HG03103 (cell line): ENCODE data around the gene TPSAB1.
"Not testable (repeated sequence)": the region's sequence is repeated elsewhere in the genome, so short reads cannot be mapped to it uniquely, and the experiment has no call there.

Source experiments
- ATAC-seq: cut with Tn5 transposase; IDR thresholded peaks from one replicate; pipeline ENCODE4 v1.9.1; 2021; ENCODE audit warnings: low read depth; ENCODE audit not compliant: unreplicated experiment

Gene TPSAB1

GRCh38 chr16:1240436-1240835 lies at the start of gene TPSAB1:
Gene TPSAB1 (plus strand): TSS chr16:1240705. CDS start chr16:1240939, 234 bp downstream.
- ATAC-seq = not testable (repeated sequence)

DNA sequence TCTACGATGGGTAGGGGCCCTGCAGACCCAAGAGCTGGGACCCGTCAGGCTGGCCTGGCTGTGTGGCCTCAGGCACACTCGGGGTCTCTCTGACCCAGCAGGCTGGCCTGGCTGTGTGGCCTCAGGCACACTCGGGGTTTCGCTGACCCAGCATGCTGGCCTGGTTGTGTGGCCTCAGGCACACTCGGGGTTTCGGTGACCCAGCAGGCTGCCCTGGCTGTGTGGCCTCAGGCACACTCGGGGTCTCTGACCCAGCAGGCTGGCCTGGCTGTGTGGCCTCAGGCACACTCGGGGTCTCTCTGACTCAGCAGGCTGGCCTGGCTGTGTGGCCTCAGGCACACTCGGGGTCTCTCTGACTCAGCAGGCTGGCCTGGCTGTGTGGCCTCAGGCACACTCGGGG lies 49.7 kb upstream of the TPSAB1 start:
- ATAC-seq = not testable (repeated sequence)

GRCh38 chr16:1192384-1193073 lies 48.0 kb upstream of the TPSAB1 start:
- ATAC-seq = no peak

DNA sequence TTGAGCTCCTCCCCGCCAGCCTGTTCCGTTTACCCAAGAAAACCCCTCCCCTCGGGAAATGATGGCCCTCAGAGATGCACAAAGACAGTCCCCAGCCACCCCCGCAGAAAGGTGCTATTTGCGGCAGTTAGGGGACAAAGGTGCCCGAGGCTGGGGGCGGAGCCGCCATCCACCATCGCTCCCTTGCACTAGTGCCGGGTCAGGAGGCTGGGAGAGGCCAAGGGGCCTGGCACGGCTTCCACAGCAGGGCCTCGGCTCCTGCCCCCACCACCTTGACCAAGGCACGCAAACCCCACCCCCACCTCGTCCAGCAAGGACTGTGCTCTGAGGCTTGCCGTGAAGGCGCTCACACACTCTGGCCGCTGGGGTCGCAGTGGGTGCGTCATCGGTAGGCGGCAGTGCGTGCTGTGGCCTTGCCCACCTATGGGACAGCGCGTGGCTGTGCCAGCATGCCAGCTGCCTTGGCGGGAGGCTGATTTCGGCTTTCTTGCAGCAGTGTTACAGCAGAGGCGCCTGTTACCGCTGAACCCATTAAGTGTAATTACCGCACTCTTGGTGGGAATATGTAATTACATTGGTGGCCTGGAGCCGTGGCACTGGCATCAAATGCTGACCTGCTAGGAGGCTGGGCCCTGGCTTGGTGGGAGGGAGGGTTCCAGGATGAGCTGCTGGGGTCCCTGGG lies 47.2 kb upstream of the TPSAB1 start:
- ATAC-seq = no peak

DNA sequence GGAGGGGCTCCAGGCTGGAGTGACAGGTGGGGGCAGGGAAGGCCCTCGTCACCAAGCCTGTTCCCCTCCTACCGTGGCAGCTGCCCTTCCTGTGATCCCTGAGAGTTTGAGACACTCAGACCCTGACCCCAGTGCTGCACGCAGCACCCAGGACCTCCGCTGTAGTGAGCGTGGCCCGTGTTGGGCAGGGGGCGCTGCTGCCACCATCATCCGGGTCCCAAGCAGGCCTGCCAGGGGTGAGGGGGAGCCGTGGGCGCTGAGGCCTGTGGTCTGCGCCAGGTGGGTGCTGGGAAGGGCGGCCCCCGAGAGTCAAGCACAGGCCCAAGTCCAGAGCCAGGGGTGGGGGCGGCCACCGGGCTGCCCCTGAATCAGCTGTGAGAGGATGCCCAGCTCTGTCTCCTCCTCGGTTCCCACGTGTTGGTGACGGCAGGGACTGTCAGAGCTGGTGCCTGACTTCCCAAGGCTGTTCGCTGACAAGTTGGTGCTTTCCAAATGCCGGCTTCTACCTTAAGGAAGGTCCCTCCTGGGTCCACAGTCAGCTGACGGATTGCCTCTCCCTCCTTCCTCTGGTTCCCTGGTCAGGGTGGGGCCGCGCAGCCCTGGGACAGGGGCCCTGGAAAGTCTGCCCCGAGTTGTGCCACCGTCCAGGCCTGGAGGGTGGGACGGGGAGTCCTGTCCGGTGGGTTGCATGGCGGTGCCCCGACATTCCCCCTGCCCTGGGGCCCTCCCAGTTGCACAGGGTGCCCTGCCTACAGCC lies 46.5 kb upstream of the TPSAB1 start:
- ATAC-seq = no peak

- ATAC-seq = no peak
Observed at GRCh38 chr16:1194665-1195392, 45.7 kb upstream of the TPSAB1 start.

- no peak for ATAC-seq
Observed at GRCh38 chr16:1195393-1195666, 45.2 kb upstream of the TPSAB1 start.

DNA sequence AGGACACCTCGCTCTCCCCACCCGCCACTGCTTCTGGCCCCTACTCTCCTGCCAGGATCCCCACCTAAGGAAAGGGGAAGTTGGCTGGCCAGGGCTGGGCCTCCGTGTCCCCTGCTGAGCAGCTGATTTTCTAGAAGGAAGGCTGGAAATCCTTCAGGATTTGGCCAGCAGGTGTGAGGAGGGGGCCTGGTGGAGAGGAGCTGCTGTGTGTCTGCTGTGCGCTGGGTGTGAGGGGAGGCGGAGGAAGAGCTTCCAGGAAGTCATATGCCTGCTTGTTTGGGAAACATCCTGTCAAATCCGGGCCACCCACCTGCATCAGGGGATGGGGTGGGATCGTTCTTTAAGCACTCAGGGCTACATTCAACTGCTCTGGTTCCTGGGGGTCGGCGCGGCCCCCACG lies 44.0 kb upstream of the TPSAB1 start:
- no peak for ATAC-seq

DNA sequence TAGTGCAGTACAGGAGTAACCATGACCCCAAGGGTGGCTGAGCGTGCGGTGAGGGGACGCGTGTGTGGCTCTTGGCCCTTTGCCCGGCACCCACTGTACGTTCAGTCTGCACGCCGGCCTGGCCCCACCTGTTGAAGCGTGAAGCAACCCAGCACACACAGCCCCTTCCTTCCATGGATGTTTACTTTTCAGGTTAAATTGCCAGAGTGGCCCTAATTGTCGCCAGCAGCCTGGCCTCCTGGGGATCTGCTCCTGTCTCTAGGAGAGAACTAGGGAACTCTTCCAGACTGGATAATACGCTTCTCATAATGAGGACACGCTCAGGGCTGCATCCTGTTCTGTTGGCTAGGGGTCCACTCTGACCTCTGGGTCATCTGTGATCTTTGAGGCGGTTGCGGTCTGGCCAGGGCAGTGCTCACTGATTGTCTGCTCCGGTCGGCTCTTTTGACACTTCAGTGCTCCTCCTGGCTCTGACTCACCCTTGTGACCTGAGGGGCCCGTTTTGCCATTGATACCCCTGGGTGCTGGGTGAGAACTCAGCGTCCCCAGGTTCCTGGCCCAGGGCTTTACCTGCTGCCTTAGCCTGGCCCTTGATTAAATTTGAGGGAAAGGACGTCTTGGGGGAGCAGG lies 43.2 kb upstream of the TPSAB1 start:
- ATAC-seq = no peak

- ATAC-seq = no peak
Observed at GRCh38 chr16:1198194-1198593, 42.3 kb upstream of the TPSAB1 start.

DNA sequence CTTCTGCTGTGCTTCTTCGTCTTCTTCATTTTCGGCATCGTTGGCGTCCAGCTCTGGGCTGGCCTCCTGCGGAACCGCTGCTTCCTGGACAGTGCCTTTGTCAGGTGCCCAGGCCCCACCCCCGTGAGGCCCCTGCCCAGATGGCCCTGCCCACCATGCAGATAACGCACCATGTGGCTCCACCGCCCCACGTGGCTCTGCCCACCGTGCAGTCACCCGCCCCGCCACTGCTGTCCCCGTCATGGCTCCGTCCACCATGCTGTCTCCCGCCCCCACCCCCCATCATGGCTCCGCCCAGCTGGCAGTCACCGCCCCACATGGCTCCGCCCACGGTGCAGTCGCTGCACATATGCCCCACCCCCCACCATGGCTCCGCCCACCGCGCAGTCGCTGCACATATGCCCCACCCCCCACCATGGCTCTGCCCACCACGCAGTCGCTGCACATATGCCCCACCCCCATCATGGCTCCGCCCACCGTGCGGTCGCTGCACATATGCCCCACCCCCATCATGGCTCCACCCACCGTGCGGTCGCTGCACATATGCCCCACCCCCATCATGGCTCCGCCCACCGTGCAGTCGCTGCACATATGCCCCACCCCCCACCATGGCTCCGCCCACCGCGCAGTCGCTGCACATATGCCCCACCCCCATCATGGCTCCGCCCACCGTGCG lies 41.7 kb upstream of the TPSAB1 start:
- not testable (repeated sequence) for ATAC-seq

GRCh38 chr16:1199347-1200013 lies 41.0 kb upstream of the TPSAB1 start:
- no peak for ATAC-seq

GRCh38 chr16:1200014-1200627 lies 40.4 kb upstream of the TPSAB1 start:
- no peak for ATAC-seq

DNA sequence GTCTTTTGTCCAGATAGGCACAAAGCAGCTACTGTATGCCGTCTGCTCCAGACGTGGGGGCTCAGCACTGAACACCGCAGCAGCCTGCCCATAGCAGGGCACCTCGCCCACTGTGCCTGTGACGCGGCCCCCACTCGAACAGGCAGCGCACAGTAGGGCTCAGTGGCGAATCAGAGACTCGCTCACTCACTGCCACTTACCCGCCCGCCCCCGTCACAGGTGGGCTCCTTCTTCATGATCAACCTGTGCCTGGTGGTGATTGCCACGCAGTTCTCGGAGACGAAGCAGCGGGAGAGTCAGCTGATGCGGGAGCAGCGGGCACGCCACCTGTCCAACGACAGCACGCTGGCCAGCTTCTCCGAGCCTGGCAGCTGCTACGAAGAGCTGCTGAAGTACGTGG lies 39.1 kb upstream of the TPSAB1 start:
- ATAC-seq = no peak

- no peak for ATAC-seq
Observed at GRCh38 chr16:1202274-1202673, 38.2 kb upstream of the TPSAB1 start.

- ATAC-seq = no peak
Observed at GRCh38 chr16:1204933-1205332, 35.6 kb upstream of the TPSAB1 start.

- no peak for ATAC-seq
Observed at GRCh38 chr16:1206326-1206725, 34.2 kb upstream of the TPSAB1 start.

DNA sequence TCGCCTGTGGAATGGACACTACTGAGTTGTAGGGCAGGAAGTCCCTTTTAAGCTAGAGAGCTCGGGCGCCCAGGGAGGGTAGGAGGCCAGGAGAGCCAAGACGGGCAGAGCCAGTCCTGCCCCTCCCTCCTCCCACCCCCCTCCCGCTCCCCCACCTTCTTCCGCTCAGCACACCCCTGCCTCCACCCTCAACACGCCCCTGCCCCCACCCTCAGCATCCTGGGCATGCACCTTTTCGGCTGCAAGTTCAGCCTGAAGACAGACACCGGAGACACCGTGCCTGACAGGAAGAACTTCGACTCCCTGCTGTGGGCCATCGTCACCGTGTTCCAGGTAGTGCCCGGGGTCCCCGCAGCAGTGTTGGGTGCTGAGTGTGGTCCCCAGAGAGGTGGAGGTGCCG lies 33.7 kb upstream of the TPSAB1 start:
- ATAC-seq = no peak

DNA sequence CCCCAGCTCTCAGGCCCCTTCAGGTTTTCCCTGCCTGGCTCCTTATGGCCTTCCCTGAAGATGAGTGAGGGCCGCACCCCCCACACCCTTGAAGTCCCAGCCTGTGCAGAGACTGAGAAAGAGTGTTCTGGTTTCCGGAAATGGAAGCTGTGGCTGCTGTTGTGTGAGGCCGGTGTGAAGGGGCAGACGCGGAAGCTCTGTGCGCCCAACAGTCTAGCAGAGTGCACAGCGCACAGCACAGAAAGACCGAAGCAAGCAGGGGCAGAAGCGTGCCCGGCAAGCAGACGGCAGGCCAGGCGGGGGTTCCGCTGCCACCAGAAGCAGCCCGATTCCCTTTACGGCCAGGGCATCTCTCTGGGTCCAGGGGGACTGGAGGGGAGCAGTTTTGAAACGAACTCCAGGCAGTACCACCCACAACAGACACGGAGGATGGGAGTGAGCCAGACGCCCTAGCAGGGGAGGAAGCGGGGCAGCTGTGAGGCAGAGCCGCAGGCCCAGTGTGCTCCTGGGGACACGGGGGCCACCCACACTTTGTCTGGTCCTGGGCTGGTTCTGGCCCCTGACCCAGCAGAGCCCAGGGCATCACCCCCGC lies 32.2 kb upstream of the TPSAB1 start:
- ATAC-seq = no peak
